A673 (cell line): ENCODE measurements around the gene PEX1.

Experiments
- CTCF ChIP-seq: fragments of 300-800, 200-600 bp; sonication (generic); conservative IDR thresholded peaks from 2 replicates; pipeline ENCODE4 v1.5.1; 2017; ENCODE audit warnings: low read depth, mild to moderate bottlenecking, antibody characterized with exemption, low read length, moderate library complexity, mixed read lengths
- EZH2 ChIP-seq: fragments of 200-600 bp; sonication (generic); IDR thresholded peaks from 2 replicates; pipeline ENCODE4 v1.6.1; 2017; ENCODE audit warnings: borderline replicate concordance, low read depth, mild to moderate bottlenecking, mixed read lengths, antibody characterized with exemption, low read length; ENCODE audit not compliant: poor library complexity, severe bottlenecking

- TF ChIP-seq CTCF = no peak
- no peak for TF ChIP-seq EZH2
Measured at GRCh38 chr7:92462560-92462959, 65.8 kb downstream of the PEX1 start.
